GM18873 (cell line): ENCODE results near the gene TM4SF4.
"Not testable (repeated sequence)": the region's sequence is repeated elsewhere in the genome, so short reads cannot be mapped to it uniquely, and the experiment has no call there.

Experiments used
- ATAC-seq: cut with Tn5 transposase; IDR thresholded peaks from one replicate; pipeline ENCODE4 v1.9.1; 2021; ENCODE audit warnings: mild to moderate bottlenecking, moderate library complexity, moderate number of reproducible peaks; ENCODE audit not compliant: unreplicated experiment, low FRiP score

The TM4SF4 gene

DNA sequence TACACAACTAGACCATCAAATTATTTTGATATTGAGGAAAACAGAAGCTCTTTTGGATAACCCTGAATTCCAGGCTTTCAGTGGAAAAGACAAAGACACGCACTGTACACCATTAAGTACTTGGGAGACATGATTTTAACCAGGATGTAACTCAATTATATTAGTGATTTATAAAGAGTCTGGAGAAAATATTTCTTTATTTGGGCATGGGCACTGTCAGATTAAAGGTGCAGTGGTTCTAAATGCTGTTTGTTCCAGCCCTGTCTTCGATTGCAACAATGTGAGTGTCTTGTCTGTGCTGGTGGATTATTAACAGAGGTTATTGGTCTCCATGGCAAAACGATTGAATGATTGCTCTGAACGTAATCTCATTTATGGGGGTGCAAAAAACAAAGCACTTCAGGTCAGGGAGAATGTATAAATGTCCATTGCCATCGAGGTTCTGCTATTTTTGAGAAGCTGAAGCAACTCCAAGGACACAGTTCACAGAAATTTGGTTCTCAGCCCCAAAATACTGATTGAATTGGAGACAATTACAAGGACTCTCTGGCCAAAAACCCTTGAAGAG lies at the start of gene TM4SF4:
TSS of gene TM4SF4 (plus strand) at position 448 of the 568 bp plus-strand sequence. CDS start 181 bp downstream, outside the sequence.
- no peak for ATAC-seq

DNA sequence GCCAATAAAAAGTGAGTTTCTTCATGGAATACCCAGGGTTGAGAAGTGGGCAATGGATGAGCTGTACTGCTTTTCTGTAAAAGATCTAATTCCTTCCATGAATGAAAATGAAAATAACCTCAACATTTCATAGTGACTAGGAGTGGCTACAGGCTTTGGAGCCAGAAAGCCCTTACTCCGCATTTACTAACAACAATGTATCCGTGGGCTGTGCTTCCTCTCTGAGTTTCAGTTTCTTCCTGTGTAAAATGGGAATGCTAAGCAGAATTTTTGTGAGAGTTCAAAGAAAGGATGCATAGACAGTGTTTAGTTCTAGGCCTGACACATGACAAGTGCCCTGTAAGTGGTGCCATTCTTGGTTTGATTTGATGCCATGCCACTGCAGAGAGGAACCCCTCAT lies 49.6 kb upstream of the TM4SF4 start:
- no peak for ATAC-seq

GRCh38 chr3:149426325-149426724 lies 48.2 kb upstream of the TM4SF4 start:
- ATAC-seq: no peak

- no peak for ATAC-seq
Measured at GRCh38 chr3:149428087-149428486, 46.4 kb upstream of the TM4SF4 start.

DNA sequence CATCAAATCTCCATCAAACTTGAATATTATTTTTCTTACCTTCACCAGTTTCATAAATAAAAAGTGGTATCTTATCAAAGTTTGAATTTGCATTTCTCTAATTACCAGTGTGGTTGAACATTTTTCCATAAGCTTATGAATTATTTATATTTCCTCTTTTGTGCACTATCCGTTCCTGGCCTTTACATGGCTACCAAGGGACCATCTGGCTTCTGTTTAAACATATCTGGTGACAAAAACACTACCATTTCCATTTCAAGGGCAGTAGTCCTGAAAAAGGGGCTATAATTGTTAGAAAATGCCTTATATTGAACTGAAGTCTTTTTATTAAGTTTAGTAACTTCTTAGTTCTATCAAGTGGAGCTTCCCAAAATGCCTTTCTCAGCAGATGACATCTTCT lies 44.3 kb upstream of the TM4SF4 start:
- no peak for ATAC-seq

GRCh38 chr3:149432149-149432548 lies 42.3 kb upstream of the TM4SF4 start:
- no peak for ATAC-seq

DNA sequence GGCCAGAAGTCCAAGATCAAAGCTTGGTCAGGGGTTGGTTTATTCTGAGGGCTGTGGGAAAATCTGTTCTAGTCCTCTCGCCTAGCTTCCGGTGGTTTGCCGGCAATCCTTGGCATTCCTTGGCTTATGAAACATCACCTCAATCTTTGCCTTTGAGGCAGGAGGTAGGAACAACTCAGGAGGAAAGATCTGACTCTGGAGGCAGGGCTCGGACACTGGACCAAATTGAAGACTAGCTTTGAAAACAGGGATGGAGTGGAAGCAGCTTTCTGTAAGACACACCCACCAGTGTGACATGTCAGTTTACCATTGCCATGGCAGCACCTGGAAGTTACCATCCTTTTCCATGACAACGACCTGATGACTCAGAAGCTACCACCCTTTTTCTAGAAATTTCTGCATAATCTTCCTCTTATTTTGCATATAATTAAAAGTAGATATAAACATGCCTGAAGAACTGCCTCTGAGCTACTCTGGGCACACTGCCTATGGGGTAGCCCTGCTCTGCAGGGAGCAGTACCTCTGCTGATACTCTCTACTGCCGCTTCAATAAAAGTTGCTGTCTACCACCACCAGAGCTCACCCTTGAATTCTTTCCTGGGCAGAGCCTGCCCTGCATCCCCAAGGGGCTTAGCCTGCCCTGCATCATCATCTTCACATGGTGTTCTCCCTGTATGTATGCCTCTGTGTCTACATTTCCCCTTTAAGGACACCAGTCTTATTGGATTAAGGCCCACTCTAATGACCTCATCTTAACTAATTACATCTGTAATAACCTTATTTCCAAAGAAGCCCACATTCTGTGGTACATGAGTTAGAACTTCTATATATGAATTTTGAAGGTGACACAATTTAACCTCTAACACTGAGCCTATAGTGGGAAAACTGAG lies 38.3 kb upstream of the TM4SF4 start:
- no peak for ATAC-seq

DNA sequence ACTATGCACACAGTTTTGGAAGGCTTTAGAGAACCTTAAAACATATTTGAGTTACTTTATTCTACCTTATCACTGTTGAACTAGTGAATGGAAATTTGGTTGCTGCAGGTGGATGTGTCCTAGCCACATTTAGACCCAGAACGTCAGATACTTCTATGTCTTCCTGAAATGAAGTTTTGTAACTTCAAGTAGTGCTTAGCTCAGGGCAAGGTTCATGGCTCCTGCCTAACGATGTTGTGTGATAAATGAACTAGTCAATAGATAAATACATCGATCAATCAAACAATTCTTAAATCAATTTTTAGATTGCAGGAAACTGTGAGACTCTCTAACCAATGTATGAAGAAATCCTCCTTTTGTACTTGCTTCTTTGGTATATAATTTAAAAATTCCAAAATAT lies 37.2 kb upstream of the TM4SF4 start:
- ATAC-seq: no peak

DNA sequence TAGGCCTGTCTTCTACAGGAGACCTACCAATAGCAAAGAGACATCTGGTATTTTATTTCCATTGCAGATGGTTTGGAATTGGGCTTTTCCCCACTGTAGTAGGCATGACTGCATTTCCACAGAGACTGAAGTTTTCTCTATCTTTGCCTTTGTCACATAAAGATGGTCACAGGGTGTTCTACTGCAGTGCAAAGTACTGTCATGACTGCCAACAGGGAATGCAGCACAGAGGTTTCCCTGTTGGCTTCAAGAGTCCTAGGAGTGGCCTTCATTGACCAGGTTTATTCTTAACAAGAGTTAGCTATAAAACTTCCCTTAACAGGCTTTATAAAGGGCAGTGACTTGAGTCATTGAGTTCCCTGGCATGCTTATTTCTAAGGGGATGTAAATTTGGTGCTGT lies 36.8 kb upstream of the TM4SF4 start:
- ATAC-seq: no peak

- ATAC-seq: no peak
Measured at GRCh38 chr3:149438981-149439380, 35.5 kb upstream of the TM4SF4 start.

DNA sequence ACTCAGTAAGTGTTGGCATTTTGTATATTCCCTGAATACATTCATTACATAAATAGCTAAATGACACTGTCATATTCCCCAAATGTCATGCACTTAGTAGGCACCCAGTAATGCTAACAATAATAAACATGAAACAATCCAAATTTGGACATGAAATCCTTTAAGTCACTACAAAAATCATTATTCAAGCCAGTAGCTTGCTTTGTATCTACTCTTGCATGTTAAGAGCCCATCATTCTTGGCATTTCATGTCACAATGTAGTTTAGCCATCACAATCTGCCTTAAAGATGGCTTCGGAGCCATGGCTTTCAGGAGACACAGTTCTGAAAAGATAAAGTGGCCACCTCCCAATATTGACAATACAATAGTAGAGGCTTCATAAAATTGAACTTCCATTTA lies 32.9 kb upstream of the TM4SF4 start:
- no peak for ATAC-seq

- no peak for ATAC-seq
Measured at GRCh38 chr3:149442043-149442442, 32.5 kb upstream of the TM4SF4 start.

GRCh38 chr3:149442851-149443544 lies 31.5 kb upstream of the TM4SF4 start:
- no peak for ATAC-seq

GRCh38 chr3:149443545-149443912 lies 31.0 kb upstream of the TM4SF4 start:
- ATAC-seq: no peak

GRCh38 chr3:149444867-149445266 lies 29.6 kb upstream of the TM4SF4 start:
- ATAC-seq: not testable (repeated sequence)

- no peak for ATAC-seq
Measured at GRCh38 chr3:149448331-149448831, 26.1 kb upstream of the TM4SF4 start.

GRCh38 chr3:149449182-149449581 lies 25.3 kb upstream of the TM4SF4 start:
- no peak for ATAC-seq

- no peak for ATAC-seq
Measured at GRCh38 chr3:149449799-149450198, 24.7 kb upstream of the TM4SF4 start.

DNA sequence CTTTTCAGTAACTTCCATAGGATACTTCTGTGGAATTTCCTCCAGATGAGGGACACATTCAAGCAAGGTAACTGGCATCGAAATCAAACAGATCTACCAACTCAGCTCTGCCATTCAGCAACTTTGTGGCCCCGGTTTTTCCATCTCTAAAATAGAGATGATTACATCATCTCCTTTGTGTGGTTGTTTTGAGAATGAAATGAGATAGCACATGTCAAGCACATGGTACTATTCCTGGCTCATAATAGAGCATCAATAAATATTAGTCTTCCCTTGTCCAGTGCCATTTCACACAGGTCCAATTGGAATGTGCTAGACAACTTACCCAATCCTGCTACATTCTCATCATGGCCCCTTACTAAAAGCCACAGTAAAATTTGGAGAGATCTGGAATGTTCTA lies 24.2 kb upstream of the TM4SF4 start:
- ATAC-seq: no peak

DNA sequence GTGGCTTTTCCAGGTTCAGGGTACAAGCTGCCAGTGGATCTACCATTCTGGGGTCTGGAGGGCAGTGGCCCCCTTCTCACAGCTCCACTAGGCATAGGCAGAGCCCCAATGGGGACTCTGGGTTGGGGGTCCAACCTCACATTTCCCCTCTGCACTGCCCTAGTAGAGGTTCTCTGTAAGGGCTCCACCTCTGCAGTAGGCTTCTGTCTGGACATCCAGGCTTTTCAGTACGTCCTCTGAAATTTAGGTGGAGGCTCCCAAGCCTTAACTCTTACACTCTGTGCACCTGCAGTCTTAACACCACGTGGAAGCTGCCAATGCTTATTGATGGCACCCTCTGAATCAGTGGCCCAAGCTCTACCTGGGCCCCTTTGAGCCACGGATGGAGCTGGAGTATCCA lies 22.5 kb upstream of the TM4SF4 start:
- ATAC-seq: no peak

GRCh38 chr3:149453140-149453805 lies 21.2 kb upstream of the TM4SF4 start:
- ATAC-seq: no peak
